H9 (cell line): ENCODE data around the gene NAA15. TPM values are rescaled to one million over a fixed set of nuclear protein-coding genes. Genes with fewer than 3 reads are reported as not detected.
A peak's percentile ranks its signal among the peaks of the same experiment; 100 is the strongest.

Source experiments
- DNase-seq: peaks from one replicate; pipeline ENCODE4 v3.0.0-alpha.2; 2017
- H2AFZ ChIP-seq: one replicate; pipeline ENCODE4 v1.6.1; 2013; ENCODE audit warnings: mild to moderate bottlenecking, low read length, control low read depth, moderate library complexity
- H2AK5ac ChIP-seq: 2 replicates; pipeline ENCODE4 v1.6.1; 2013; ENCODE audit warnings: low read length, control low read depth, mixed read lengths; ENCODE audit not compliant: insufficient read length
- H2BK120ac ChIP-seq: one replicate; pipeline ENCODE4 v1.6.1; 2013; ENCODE audit warnings: low read depth, mild to moderate bottlenecking, low read length, control low read depth, inconsistent platforms; ENCODE audit not compliant: poor library complexity, severe bottlenecking
- H2BK12ac ChIP-seq: 2 replicates; pipeline ENCODE4 v1.6.1; 2013; ENCODE audit warnings: low read length, control low read depth, mixed read lengths, low read depth; ENCODE audit not compliant: insufficient read length
- H2BK15ac ChIP-seq: 2 replicates; pipeline ENCODE4 v1.6.1; 2013; ENCODE audit warnings: low read depth, low read length, control low read depth
- H2BK20ac ChIP-seq: one replicate; pipeline ENCODE4 v1.6.1; 2013; ENCODE audit warnings: low read depth, mild to moderate bottlenecking, low read length, control low read depth, inconsistent platforms; ENCODE audit not compliant: poor library complexity, severe bottlenecking
- H2BK5ac ChIP-seq: 2 replicates; pipeline ENCODE4 v1.6.1; 2013; ENCODE audit warnings: low read length, control low read depth, mixed read lengths; ENCODE audit not compliant: insufficient read length
- H3K14ac ChIP-seq: 2 replicates; pipeline ENCODE4 v1.6.1; 2013; ENCODE audit warnings: low read length, control low read depth; ENCODE audit not compliant: insufficient read depth
- H3K18ac ChIP-seq: 2 replicates; pipeline ENCODE4 v1.6.1; 2013; ENCODE audit warnings: low read depth, mild to moderate bottlenecking, mixed read lengths, low read length, control low read depth; ENCODE audit not compliant: insufficient read length
- H3K23ac ChIP-seq: 2 replicates; pipeline ENCODE4 v1.6.1; 2013; ENCODE audit warnings: low read length, control low read depth, mixed read lengths, low read depth; ENCODE audit not compliant: insufficient read length
- H3K23me2 ChIP-seq: 2 replicates; pipeline ENCODE4 v1.6.1; 2013; ENCODE audit warnings: low read depth, mild to moderate bottlenecking, mixed read lengths, low read length, control low read depth; ENCODE audit not compliant: insufficient read length, poor library complexity, severe bottlenecking
- H3K27ac ChIP-seq: 2 replicates; pipeline ENCODE4 v1.5.1; 2013; ENCODE audit warnings: low read length, control low read depth, mixed read lengths, low read depth; ENCODE audit not compliant: insufficient read length
- H3K27me3 ChIP-seq: 2 replicates; pipeline ENCODE4 v1.6.1; 2013; ENCODE audit warnings: low read length, control low read depth, inconsistent platforms; ENCODE audit not compliant: insufficient read depth
- H3K4ac ChIP-seq: 2 replicates; pipeline ENCODE4 v1.6.1; 2013; ENCODE audit warnings: low read depth, mild to moderate bottlenecking, control low read depth, inconsistent platforms, low read length, moderate library complexity
- H3K4me1 ChIP-seq: 2 replicates; pipeline ENCODE4 v1.6.1; 2013; ENCODE audit warnings: low read length, control low read depth, inconsistent platforms; ENCODE audit not compliant: insufficient read depth
- H3K4me2 ChIP-seq: 2 replicates; pipeline ENCODE4 v1.6.1; 2013; ENCODE audit warnings: low read length, control low read depth, mixed read lengths; ENCODE audit not compliant: insufficient read length, insufficient read depth
- H3K56ac ChIP-seq: 2 replicates; pipeline ENCODE4 v1.6.1; 2013; ENCODE audit warnings: low read depth, mild to moderate bottlenecking, mixed read lengths, low read length, control low read depth; ENCODE audit not compliant: insufficient read length
- H3K79me1 ChIP-seq: 2 replicates; pipeline ENCODE4 v1.6.1; 2013; ENCODE audit warnings: low read depth, mild to moderate bottlenecking, moderate library complexity, low read length, control low read depth, inconsistent platforms; ENCODE audit not compliant: insufficient read depth, poor library complexity, severe bottlenecking
- H3K79me2 ChIP-seq: 2 replicates; pipeline ENCODE4 v1.6.1; 2013; ENCODE audit warnings: low read length, control low read depth, inconsistent platforms; ENCODE audit not compliant: insufficient read depth
- H3K9ac ChIP-seq: 2 replicates; pipeline ENCODE4 v1.6.1; 2013; ENCODE audit warnings: low read length, control low read depth, mixed read lengths; ENCODE audit not compliant: insufficient read length; ENCODE audit errors: extremely low read depth
- H3K9me3 ChIP-seq: one replicate; pipeline ENCODE4 v1.6.1; 2013; ENCODE audit warnings: low read depth, low read length, inconsistent platforms; ENCODE audit not compliant: control insufficient read depth
- H3T11ph ChIP-seq: one replicate; pipeline ENCODE4 v1.6.1; 2013; ENCODE audit warnings: mild to moderate bottlenecking, low read length, control low read depth, inconsistent platforms
- H4K20me1 ChIP-seq: one replicate; pipeline ENCODE4 v1.6.1; 2013; ENCODE audit not compliant: control insufficient read depth, insufficient read length, insufficient read depth
- H4K5ac ChIP-seq: 2 replicates; pipeline ENCODE4 v1.6.1; 2013; ENCODE audit warnings: low read depth, mild to moderate bottlenecking, mixed read lengths, low read length, control low read depth; ENCODE audit not compliant: insufficient read length
- H4K8ac ChIP-seq: replicated peaks from 2 replicates; pipeline ENCODE4 v1.6.1; 2013; ENCODE audit warnings: low read length, control low read depth, mixed read lengths, low read depth; ENCODE audit not compliant: insufficient read length
- H4K91ac ChIP-seq: 2 replicates; pipeline ENCODE4 v1.6.1; 2013; ENCODE audit warnings: low read depth, mild to moderate bottlenecking, moderate library complexity, mixed read lengths, low read length, control low read depth; ENCODE audit not compliant: insufficient read length
- H3K27ac Mint-ChIP-seq, 3 experiments: 2 replicates in 2 of 3; 3 replicates in 1 of 3; pipeline ENCODE4 v1.8.0; 2020 to 2021; ENCODE audit warnings: mixed read lengths in 3 of 3, mild to moderate bottlenecking in 1 of 3, moderate library complexity in 1 of 3
- H3K27me3 Mint-ChIP-seq: 2 replicates; pipeline ENCODE4 v1.8.0; 2021; ENCODE audit warnings: low read depth, mild to moderate bottlenecking, moderate library complexity, mixed read lengths
- H3K36me3 Mint-ChIP-seq, 3 experiments: 2 replicates in 2 of 3; 3 replicates in 1 of 3; pipeline ENCODE4 v1.8.0; 2020 to 2021; ENCODE audit warnings: low read depth in 3 of 3, mixed read lengths in 3 of 3; ENCODE audit not compliant: insufficient read depth in 1 of 3
- H3K4me1 Mint-ChIP-seq, 2 experiments: 2 replicates each; pipeline ENCODE4 v1.8.0; 2020; ENCODE audit warnings: mixed read lengths in 2 of 2
- H3K4me3 Mint-ChIP-seq, 2 experiments: 2 replicates in 1 of 2; 3 replicates in 1 of 2; pipeline ENCODE4 v1.8.0; 2020 to 2021; ENCODE audit warnings: mild to moderate bottlenecking in 2 of 2, mixed read lengths in 2 of 2, moderate library complexity in 1 of 2
- H3K9me3 Mint-ChIP-seq, 2 experiments: 2 replicates in 1 of 2; 3 replicates in 1 of 2; pipeline ENCODE4 v1.8.0; 2020; ENCODE audit warnings: mild to moderate bottlenecking in 2 of 2, mixed read lengths in 2 of 2, moderate library complexity in 1 of 2
- WGBS: extraction: QIAGEN DNeasy Blood & Tissue Kit; methylation state at CpG from one replicate; pipeline ENCODE4 v1.1.7; 2013; ENCODE audit warnings: missing lambda C conversion rate, low lambda C conversion rate, mixed read lengths; ENCODE audit not compliant: insufficient read length; ENCODE audit errors: extremely low coverage; 5-methylcytosine and 5-hydroxymethylcytosine counted together
- total RNA-seq: library from RNA; stranded (reverse); gene quantifications from 2 replicates; pipeline ENCODE4 v1.2.1, GENCODE V29; 2021
- TF ChIP-seq, protein P1 (sequence below): fragments of 200-600 bp; sonication (generic); conservative IDR thresholded peaks from 3 replicates; pipeline ENCODE4 v1.8.0; 2021; ENCODE audit warnings: antibody characterized with exemption, mild to moderate bottlenecking

Gene NAA15
- total RNA-seq, 1 experiment from 2014 or later = 115 TPM

DNA sequence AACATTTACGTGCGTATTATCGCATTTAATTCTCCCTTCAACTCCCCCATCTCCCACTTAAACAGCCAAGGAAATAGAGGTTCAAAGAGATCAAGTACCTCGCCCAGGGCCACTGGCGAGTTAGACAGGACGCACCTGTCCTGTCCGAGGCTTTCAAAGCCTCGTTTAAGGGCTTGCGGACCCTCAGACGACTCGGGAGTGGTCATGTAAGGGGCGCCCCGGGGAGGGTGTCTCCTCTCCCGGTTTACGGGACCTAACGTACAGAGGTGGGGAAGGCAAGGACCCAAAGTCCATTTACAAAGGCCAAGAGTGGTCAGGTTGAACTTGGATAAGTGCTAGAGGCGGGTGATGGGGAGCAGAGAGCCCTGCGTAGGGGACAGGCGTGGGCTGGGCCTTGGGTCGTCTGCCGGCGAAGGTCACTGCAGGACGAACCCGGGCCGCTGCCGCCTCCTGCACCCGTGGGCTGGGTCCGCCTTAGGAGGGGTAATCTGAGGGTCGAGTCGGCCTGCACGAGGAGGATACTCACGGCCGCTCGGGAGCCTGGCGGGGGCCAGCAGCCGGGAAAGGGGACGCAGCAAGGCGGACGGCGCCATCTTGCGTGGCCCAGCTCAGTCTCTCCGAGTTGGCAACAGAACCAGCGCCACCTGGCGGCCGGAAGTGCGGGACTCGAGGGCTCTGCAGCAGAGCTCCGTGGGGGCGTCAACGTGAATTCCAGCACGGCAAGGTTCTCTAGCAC lies 5.9 kb upstream of the NAA15 start:
- no peak overlapping the region for H2BK120ac ChIP-seq
- H3K9ac ChIP-seq = peak overlapping the region; percentile 68
- H3K79me2 ChIP-seq = no peaks in the 10 kb centered on the region
- no peak overlapping the region for H2BK12ac ChIP-seq
- H3K27me3 ChIP-seq = no peaks in the 10 kb centered on the region
- peaks cover 6% of the 10 kb centered on the region for H3K23me2 ChIP-seq
- peak overlapping the region; percentile 89 for H3K14ac ChIP-seq
- H2AK5ac ChIP-seq = no peak overlapping the region
- no peak overlapping the region for H3K56ac ChIP-seq
- WGBS = no CpG with 5 or more reads among the region's 51 CpGs
- Mint-ChIP-seq H3K4me3 (peak overlapping the region; percentile 89 to 94), H3K4me1 (peaks cover 21 to 25% of the 10 kb centered on the region in 2 experiments), H3K9me3 (no peaks in the 10 kb centered on the region), H3K36me3 (peaks cover 4 to 26% (median 19%) of the 10 kb centered on the region in 3 experiments; a peak in 5 of 7 replicates), H3K27me3 (no peaks in the 10 kb centered on the region), H3K27ac (peak overlapping the region; percentile 90 to 99 (median 98); a peak in 6 of 7 replicates)
- H4K91ac ChIP-seq = no peak overlapping the region
- H2BK20ac ChIP-seq = no peak overlapping the region
- H3K9me3 ChIP-seq = no peaks in the 10 kb centered on the region
- no peak overlapping the region for H3T11ph ChIP-seq
- no peak overlapping the region for H4K8ac ChIP-seq
- H2BK15ac ChIP-seq = no peak overlapping the region
- H3K27ac ChIP-seq = no peak overlapping the region
- peak overlapping the region; percentile 82 for H3K18ac ChIP-seq
- H3K79me1 ChIP-seq = no peaks in the 10 kb centered on the region
- TF ChIP-seq, protein P1, sequence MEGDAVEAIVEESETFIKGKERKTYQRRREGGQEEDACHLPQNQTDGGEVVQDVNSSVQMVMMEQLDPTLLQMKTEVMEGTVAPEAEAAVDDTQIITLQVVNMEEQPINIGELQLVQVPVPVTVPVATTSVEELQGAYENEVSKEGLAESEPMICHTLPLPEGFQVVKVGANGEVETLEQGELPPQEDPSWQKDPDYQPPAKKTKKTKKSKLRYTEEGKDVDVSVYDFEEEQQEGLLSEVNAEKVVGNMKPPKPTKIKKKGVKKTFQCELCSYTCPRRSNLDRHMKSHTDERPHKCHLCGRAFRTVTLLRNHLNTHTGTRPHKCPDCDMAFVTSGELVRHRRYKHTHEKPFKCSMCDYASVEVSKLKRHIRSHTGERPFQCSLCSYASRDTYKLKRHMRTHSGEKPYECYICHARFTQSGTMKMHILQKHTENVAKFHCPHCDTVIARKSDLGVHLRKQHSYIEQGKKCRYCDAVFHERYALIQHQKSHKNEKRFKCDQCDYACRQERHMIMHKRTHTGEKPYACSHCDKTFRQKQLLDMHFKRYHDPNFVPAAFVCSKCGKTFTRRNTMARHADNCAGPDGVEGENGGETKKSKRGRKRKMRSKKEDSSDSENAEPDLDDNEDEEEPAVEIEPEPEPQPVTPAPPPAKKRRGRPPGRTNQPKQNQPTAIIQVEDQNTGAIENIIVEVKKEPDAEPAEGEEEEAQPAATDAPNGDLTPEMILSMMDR = peak; percentile 98
- no peak overlapping the region for H3K23ac ChIP-seq
- H2BK5ac ChIP-seq = no peak overlapping the region
- no peak overlapping the region for H4K5ac ChIP-seq
- no peaks in the 10 kb centered on the region for H4K20me1 ChIP-seq
- peak; percentile 94 for DNase-seq
- no peak overlapping the region for H3K4ac ChIP-seq
- H2AFZ ChIP-seq = no peak overlapping the region
- H3K4me2 ChIP-seq = peak overlapping the region; percentile 82
- H3K4me1 ChIP-seq = peaks cover 4% of the 10 kb centered on the region; the same call in 1 of the 2 replicates
